Smooth muscle cell (in vitro differentiated cells): ENCODE results near the gene JAK1. TPM values are rescaled to one million over a fixed set of nuclear protein-coding genes. Genes with fewer than 3 reads are reported as not detected.

Experiments
- DNase-seq: peaks from one replicate; lab custom pipeline; 2025; ENCODE audit not compliant: unreplicated experiment; lab: John Stamatoyannopoulos, UW
- H2AFZ ChIP-seq: fragments of 200-600 bp; sonication (generic); 2 replicates; pipeline ENCODE4 v1.6.0; 2016; ENCODE audit warnings: antibody characterized with exemption, low read depth, mild to moderate bottlenecking
- H3F3A ChIP-seq: fragments of 200-600 bp; sonication (generic); 2 replicates; pipeline ENCODE4 v1.6.0; 2017; ENCODE audit warnings: antibody characterized with exemption, low read depth
- H3K27ac ChIP-seq: fragments of 200-600 bp; sonication (generic); 2 replicates; pipeline ENCODE4 v1.5.1; 2016; ENCODE audit warnings: low read depth, mild to moderate bottlenecking
- H3K27me3 ChIP-seq: fragments of 200-600 bp; sonication (generic); 2 replicates; pipeline ENCODE4 v1.6.1; 2016; ENCODE audit warnings: low read depth, mild to moderate bottlenecking
- H3K36me3 ChIP-seq: fragments of 200-600 bp; sonication (generic); 2 replicates; pipeline ENCODE4 v1.5.1; 2016; ENCODE audit warnings: low read depth
- H3K4me1 ChIP-seq: fragments of 200-600 bp; sonication (generic); 2 replicates; pipeline ENCODE4 v1.5.1; 2016; ENCODE audit warnings: low read depth
- H3K4me2 ChIP-seq: fragments of 200-600 bp; sonication (generic); 2 replicates; pipeline ENCODE4 v1.6.0; 2016; ENCODE audit warnings: mild to moderate bottlenecking
- H3K4me3 ChIP-seq: fragments of 200-600 bp; sonication (generic); 2 replicates; pipeline ENCODE4 v1.5.1; 2016; ENCODE audit warnings: mild to moderate bottlenecking
- H3K79me2 ChIP-seq: fragments of 200-600 bp; sonication (generic); 2 replicates; pipeline ENCODE4 v1.6.0; 2016; ENCODE audit warnings: low read depth, mild to moderate bottlenecking
- H3K9ac ChIP-seq: fragments of 200-600 bp; sonication (generic); 2 replicates; pipeline ENCODE4 v1.6.0; 2016; ENCODE audit warnings: low read depth
- H3K9me3 ChIP-seq: fragments of 200-600 bp; sonication (generic); replicated peaks from 2 replicates; pipeline ENCODE4 v1.5.1; 2016; ENCODE audit warnings: low read depth
- H4K20me1 ChIP-seq: fragments of 200-600 bp; sonication (generic); 2 replicates; pipeline ENCODE4 v1.6.0; 2016; ENCODE audit warnings: low read depth
- WGBS: methylation state at CpG from one replicate; pipeline ENCODE4 v1.1.7; 2016; ENCODE audit warnings: low lambda C conversion rate; 5-methylcytosine and 5-hydroxymethylcytosine counted together
- polyA plus RNA-seq: library from polyadenylated mRNA; unstranded; fragments of >200 nt; fragmentation: Nextera tagmentation; extraction: Ambion mirVana; gene quantifications from 2 replicates; pipeline ENCODE4 v1.2.1, GENCODE V29; 2016
- total RNA-seq: library from RNA; depleted of rRNA; stranded (reverse); fragments of >200 nt; gene quantifications from 2 replicates; pipeline ENCODE4 v1.2.3, GENCODE V29; 2014
- TF ChIP-seq, protein P1 (sequence below): fragments of 200-600 bp; sonication (generic); IDR thresholded peaks from 2 replicates; pipeline ENCODE4 v1.5.1; 2017; ENCODE audit warnings: borderline replicate concordance, mild to moderate bottlenecking, antibody characterized with exemption; ENCODE audit not compliant: insufficient read depth, poor library complexity, severe bottlenecking

The JAK1 gene
- total and polyA plus RNA-seq, 2 experiments from 2014 or later, result 44.9 to 110 TPM

DNA sequence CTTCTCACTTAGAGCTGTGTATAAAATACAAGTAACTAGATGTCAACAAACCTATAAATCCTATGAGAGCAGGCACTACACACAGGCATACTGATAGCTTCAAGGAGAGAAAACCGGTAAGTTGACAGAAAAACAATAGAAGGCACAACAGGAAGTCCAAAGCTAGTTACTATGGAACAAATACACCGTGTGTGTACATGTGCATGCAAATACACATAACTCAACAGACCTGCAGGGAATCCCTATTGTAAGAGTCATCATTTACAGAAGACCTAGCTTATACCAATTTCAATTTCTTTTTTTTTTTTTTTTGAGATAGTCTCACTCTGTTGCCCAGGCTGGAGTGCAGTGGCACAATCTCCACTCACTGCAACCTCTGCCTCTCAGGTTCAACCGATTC lies 26.3 kb downstream of the JAK1 start:
- Histone ChIP-seq H4K20me1 (peaks cover 50% of the 10 kb centered on the region), H3K4me2 (no peak overlapping the region), H3K79me2 (peaks cover 95% of the 10 kb centered on the region), H2AFZ (no peak overlapping the region), H3F3A (no peaks in the 10 kb centered on the region), H3K4me1 (no peaks in the 10 kb centered on the region), H3K9ac (no peak overlapping the region), H3K27ac (no peak overlapping the region), H3K4me3 (no peak overlapping the region), H3K27me3 (no peaks in the 10 kb centered on the region), H3K36me3 (no peaks in the 10 kb centered on the region), H3K9me3 (no peaks in the 10 kb centered on the region)
- TF ChIP-seq, protein P1, sequence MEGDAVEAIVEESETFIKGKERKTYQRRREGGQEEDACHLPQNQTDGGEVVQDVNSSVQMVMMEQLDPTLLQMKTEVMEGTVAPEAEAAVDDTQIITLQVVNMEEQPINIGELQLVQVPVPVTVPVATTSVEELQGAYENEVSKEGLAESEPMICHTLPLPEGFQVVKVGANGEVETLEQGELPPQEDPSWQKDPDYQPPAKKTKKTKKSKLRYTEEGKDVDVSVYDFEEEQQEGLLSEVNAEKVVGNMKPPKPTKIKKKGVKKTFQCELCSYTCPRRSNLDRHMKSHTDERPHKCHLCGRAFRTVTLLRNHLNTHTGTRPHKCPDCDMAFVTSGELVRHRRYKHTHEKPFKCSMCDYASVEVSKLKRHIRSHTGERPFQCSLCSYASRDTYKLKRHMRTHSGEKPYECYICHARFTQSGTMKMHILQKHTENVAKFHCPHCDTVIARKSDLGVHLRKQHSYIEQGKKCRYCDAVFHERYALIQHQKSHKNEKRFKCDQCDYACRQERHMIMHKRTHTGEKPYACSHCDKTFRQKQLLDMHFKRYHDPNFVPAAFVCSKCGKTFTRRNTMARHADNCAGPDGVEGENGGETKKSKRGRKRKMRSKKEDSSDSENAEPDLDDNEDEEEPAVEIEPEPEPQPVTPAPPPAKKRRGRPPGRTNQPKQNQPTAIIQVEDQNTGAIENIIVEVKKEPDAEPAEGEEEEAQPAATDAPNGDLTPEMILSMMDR, result no peak
- 91% methylated on average over 3 of the region's 3 CpGs for WGBS
- no peak for DNase-seq

DNA sequence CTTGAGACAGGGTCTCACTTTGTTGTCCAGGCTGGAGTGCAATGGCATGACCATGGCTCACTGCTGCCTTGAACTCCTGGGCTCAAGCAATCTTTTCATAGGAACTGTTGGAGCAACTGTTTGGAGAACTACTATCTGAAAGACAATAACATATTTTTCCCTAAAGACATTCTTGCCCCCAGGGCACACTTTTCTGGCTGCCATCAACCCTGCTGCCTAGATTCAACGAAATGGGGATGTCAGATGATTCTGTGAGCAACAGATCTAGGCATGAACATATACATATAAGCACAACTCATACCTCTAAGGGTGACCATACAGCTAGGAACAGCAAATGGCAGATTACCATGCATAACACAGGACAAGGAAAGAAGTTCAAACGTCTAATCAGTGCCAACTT lies 27.4 kb downstream of the JAK1 start:
- Histone ChIP-seq H3K27ac (no peak overlapping the region), H3K9ac (no peak overlapping the region), H3K9me3 (no peaks in the 10 kb centered on the region), H3K36me3 (no peaks in the 10 kb centered on the region), H3K4me3 (no peak overlapping the region), H2AFZ (no peak overlapping the region), H3K27me3 (no peaks in the 10 kb centered on the region), H3F3A (peaks cover 5% of the 10 kb centered on the region), H3K4me1 (peaks cover 2% of the 10 kb centered on the region), H4K20me1 (peaks cover 44% of the 10 kb centered on the region), H3K4me2 (no peak overlapping the region), H3K79me2 (peaks cover 85% of the 10 kb centered on the region)
- no peak for DNase-seq
- WGBS, result 83% methylated on average over 2 of the region's 2 CpGs
- TF ChIP-seq, protein P1, result no peak

DNA sequence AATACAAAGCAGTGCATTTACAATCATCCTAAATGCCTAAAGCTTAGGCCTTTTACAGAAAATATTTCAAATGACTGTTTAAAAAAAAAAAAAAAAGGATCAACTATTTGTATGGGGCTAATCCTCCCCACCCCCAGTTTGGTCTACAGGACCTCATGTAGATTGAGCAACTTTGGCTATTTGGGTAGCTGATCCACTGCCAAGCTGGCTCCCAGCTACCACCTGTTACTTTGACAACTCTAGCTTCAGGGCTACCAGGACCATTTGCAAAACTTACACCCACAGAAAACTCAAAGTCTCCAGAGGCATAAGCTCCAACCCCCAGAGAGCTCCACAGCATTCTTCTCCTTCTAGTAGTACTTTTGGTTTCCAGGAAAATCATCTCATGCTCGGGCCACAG lies 29.4 kb downstream of the JAK1 start:
- Histone ChIP-seq H3K79me2 (peaks cover 65% of the 10 kb centered on the region), H3K4me2 (no peak overlapping the region), H4K20me1 (peaks cover 26% of the 10 kb centered on the region), H3K27ac (no peak overlapping the region), H3K36me3 (no peaks in the 10 kb centered on the region), H2AFZ (no peak overlapping the region), H3K9me3 (no peaks in the 10 kb centered on the region), H3K9ac (no peak overlapping the region), H3K27me3 (no peaks in the 10 kb centered on the region), H3K4me1 (peaks cover 7% of the 10 kb centered on the region), H3K4me3 (no peak overlapping the region), H3F3A (peaks cover 10% of the 10 kb centered on the region)
- 100% methylated on average over 1 of the region's 1 CpG for WGBS
- DNase-seq, result no peak
- TF ChIP-seq, protein P1, result no peak

DNA sequence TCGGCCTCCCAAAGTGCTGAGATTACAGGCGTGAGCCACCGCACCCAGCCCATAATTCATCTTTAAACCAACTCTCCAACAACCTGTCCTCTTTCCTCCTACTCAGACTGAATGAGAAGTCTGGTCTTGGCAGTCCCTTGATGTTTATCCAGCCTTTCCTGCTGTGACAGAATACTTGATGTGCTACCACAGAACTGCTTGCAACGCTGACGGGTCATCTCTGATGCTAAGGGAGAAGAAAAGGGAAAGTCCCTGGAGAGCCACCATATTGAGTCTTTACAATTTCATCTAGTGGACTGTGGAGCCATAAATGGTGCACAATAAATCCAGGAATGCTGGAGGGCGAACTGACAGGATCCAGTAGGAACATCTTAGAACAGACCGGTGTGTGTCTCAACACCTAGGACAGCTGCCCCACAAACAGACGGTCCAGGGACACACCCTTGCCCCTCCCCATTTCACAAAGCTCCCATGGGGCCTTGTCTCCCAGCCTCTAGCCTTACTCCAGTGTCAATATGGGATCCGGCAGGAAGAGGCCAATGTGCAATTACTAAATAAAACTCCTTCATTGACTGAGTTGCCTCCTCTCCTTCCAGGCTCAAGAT lies 30.7 kb downstream of the JAK1 start:
- H3K79me2 ChIP-seq, result peaks cover 66% of the 10 kb centered on the region
- peaks cover 18% of the 10 kb centered on the region for H4K20me1 ChIP-seq
- H3K27ac ChIP-seq, result no peak overlapping the region
- TF ChIP-seq, protein P1, result no peak
- H3K4me1 ChIP-seq, result peaks cover 7% of the 10 kb centered on the region
- no peak overlapping the region for H3K4me2 ChIP-seq
- WGBS, result 93% methylated on average over 9 of the region's 9 CpGs
- no peaks in the 10 kb centered on the region for H3K9me3 ChIP-seq
- DNase-seq, result no peak
- no peak overlapping the region for H3K4me3 ChIP-seq
- H3K36me3 ChIP-seq, result no peaks in the 10 kb centered on the region
- H2AFZ ChIP-seq, result no peak overlapping the region
- no peak overlapping the region for H3K9ac ChIP-seq
- H3K27me3 ChIP-seq, result no peaks in the 10 kb centered on the region
- peaks cover 10% of the 10 kb centered on the region for H3F3A ChIP-seq
